K562 (cell line): Measurements from ENCODE around the gene C15orf62. TPM values are rescaled to one million over a fixed set of nuclear protein-coding genes. Genes with fewer than 3 reads are reported as not detected.

Experiments
- ATAC-seq: fragments of 200-7000 bp; cut with Tn5 transposase; 3 replicates; pipeline ENCODE4 v1.9.1; 2020; ENCODE audit warnings: moderate library complexity
- BruUV-seq: library from RNA; stranded (reverse); fragments of 400-500 nt; replicated peaks from 2 replicates; lab custom pipeline; 2021; lab: Mats Ljungman, UMichigan
- CTCF ChIA-PET: fragments of 300-600 bp; formaldehyde crosslinking; extraction: SDS; loops from one replicate; lab custom pipeline; 2021; ENCODE audit warnings: low intra/inter-chr PET ratio; lab: Yijun Ruan, JAX
- POLR2A ChIA-PET: fragments of 300-600, 350-650 bp; sonication (Branson Sonifier 250); formaldehyde crosslinking; extraction: SDS; loops from one replicate; lab custom pipeline; 2021; ENCODE audit warnings: antibody characterized with exemption, inconsistent platforms; lab: Yijun Ruan, JAX
- DNase-seq, 4 experiments: peaks; one replicate each; pipeline versions ENCODE4 v3.0.0 to v3.0.0-alpha.2; 2011 to 2018; ENCODE audit warnings: low spot score in 3 of 4, mixed read lengths in 3 of 4; ENCODE audit errors: extremely low read depth in 1 of 4
- FAIRE-seq: peaks from 2 replicates; lab custom pipeline; 2011; peaks lifted over from hg19 to GRCh38; lab: Jason Lieb, UNC
- H2AFZ ChIP-seq: 2 replicates; pipeline ENCODE4 v1.6.0; 2011; ENCODE audit warnings: low read depth, low read length, control low read depth, inconsistent platforms
- H3K27ac ChIP-seq: fragments of 200-600 bp; 3 replicates; pipeline ENCODE4 v1.8.0; 2011; ENCODE audit warnings: low read depth, mild to moderate bottlenecking, control low read depth, inconsistent platforms, low read length, moderate library complexity, mixed read lengths; ENCODE audit errors: extremely low read depth
- H3K27me3 ChIP-seq, 2 experiments: fragments of 300-600 bp in 1 of 2; 2 replicates in 1 of 2; 3 replicates in 1 of 2; pipeline versions ENCODE4 v1.6.0 to v1.8.0; 2011; ENCODE audit warnings: inconsistent platforms in 2 of 2, low read length in 2 of 2, mild to moderate bottlenecking in 1 of 2, mixed read lengths in 1 of 2, moderate library complexity in 1 of 2; ENCODE audit not compliant: control insufficient read depth in 2 of 2, insufficient read depth in 2 of 2
- H3K36me3 ChIP-seq: fragments of 300-600 bp; 3 replicates; pipeline ENCODE4 v1.8.0; 2011; ENCODE audit warnings: mild to moderate bottlenecking, low read length, inconsistent platforms; ENCODE audit not compliant: control insufficient read depth, insufficient read depth
- H3K4me1 ChIP-seq, 2 experiments: fragments of 200-600 bp in 1 of 2; replicated peaks in 1 of 2; 2 replicates in 1 of 2; 3 replicates in 1 of 2; pipeline versions ENCODE4 v1.5.1 to v1.8.0; 2011; ENCODE audit warnings: inconsistent platforms in 2 of 2, low read length in 2 of 2, mild to moderate bottlenecking in 1 of 2, mixed read lengths in 1 of 2, moderate library complexity in 1 of 2; ENCODE audit not compliant: control insufficient read depth in 2 of 2, insufficient read depth in 2 of 2
- H3K4me2 ChIP-seq: 2 replicates; pipeline ENCODE4 v1.6.1; 2011; ENCODE audit warnings: low read length, control low read depth, inconsistent platforms, mixed read lengths; ENCODE audit not compliant: insufficient read depth
- H3K4me3 ChIP-seq: fragments of 200-600 bp; sonication (generic), shearing (Covaris generic); 2 replicates; pipeline ENCODE4 v1.5.1; 2016; ENCODE audit warnings: control low read depth, inconsistent platforms
- H3K79me2 ChIP-seq: fragments of 200-600 bp; 3 replicates; pipeline ENCODE4 v1.8.0; 2011; ENCODE audit warnings: low read length, inconsistent platforms; ENCODE audit not compliant: control insufficient read depth, insufficient read depth
- H3K9ac ChIP-seq, 2 experiments: 2 replicates each; pipeline versions ENCODE4 v1.6.0 to v1.6.1; 2011; ENCODE audit warnings: low read depth in 2 of 2, low read length in 2 of 2, control low read depth in 1 of 2, inconsistent platforms in 1 of 2, mild to moderate bottlenecking in 1 of 2, mixed read lengths in 1 of 2; ENCODE audit not compliant: insufficient read depth in 1 of 2
- H3K9me1 ChIP-seq: one replicate; pipeline ENCODE4 v1.6.0; 2011; ENCODE audit warnings: inconsistent platforms, mild to moderate bottlenecking, low read length, moderate library complexity; ENCODE audit not compliant: control insufficient read depth, insufficient read depth
- H3K9me3 ChIP-seq: replicated peaks from 2 replicates; pipeline ENCODE4 v1.5.1; 2011; ENCODE audit warnings: low read depth, low read length, inconsistent platforms; ENCODE audit not compliant: control insufficient read depth, insufficient read depth
- H4K20me1 ChIP-seq: replicated peaks from 2 replicates; pipeline ENCODE4 v1.6.1; 2011; ENCODE audit warnings: low read length, inconsistent platforms, mixed read lengths; ENCODE audit not compliant: control insufficient read depth, insufficient read depth
- C11orf30 ChIP-seq: fragments of 450-650 bp; IDR thresholded peaks from 2 replicates; pipeline ENCODE4 v1.6.1; 2016; ENCODE audit warnings: low read depth, mild to moderate bottlenecking
- CBX8 ChIP-seq: fragments of 200-600 bp; sonication (generic); IDR thresholded peaks from 2 replicates; pipeline ENCODE4 v1.6.1; 2012; ENCODE audit warnings: borderline replicate concordance, mixed run types, low read depth, mild to moderate bottlenecking, moderate library complexity, mixed read lengths, low read length, control low read depth, inconsistent platforms; ENCODE audit not compliant: poor library complexity, severe bottlenecking; ENCODE audit errors: extremely low read depth
- SRSF1 ChIP-seq: fragments of 200-400 bp; formaldehyde crosslinking; IDR thresholded peaks from 2 replicates; pipeline ENCODE4 v1.6.1; 2017; ENCODE audit warnings: mild to moderate bottlenecking, low read depth, low read length, moderate library complexity
- WGBS: fragments of 100-300 bp; shearing (Covaris generic); methylation state at CpG from one replicate; pipeline ENCODE4 v1.1.6; 2016; ENCODE audit warnings: low coverage, mixed read lengths; ENCODE audit not compliant: insufficient coverage; ENCODE audit errors: missing lambda C conversion rate; 5-methylcytosine and 5-hydroxymethylcytosine counted together
- in situ Hi-C: fragments of 300-500 bp; cut with MboI; formaldehyde crosslinking; loops from 4 replicates; pipeline ENCODE4 v1.15.0; 2018; ENCODE audit warnings: inconsistent platforms, mixed read lengths
- intact Hi-C: fragments of 100-400 bp; cut with micrococcal nuclease; formaldehyde crosslinking; loops from 2 replicates; pipeline ENCODE4 v1.14.2; 2022
- polyA plus RNA-seq, 8 experiments: library from polyadenylated mRNA; depleted of rRNA in 4 of 8; stranded (reverse) in 5 of 8; unstranded in 3 of 8; fragments of >200 nt; fragmentation: Nextera tagmentation in 2 of 8; fragmentation: Illumina TruSeq in 1 of 8; extraction: Ambion mirVana in 2 of 8; extraction: Trizol in 1 of 8; gene quantifications; 2 replicates each; pipeline versions ENCODE4 v1.2.1 to v1.2.3, GENCODE V29; 2011 to 2014; ENCODE audit warnings: inconsistent platforms in 1 of 8, missing spikeins in 1 of 8
- small RNA-seq: library from RNA; depleted of rRNA; stranded (forward); fragments of <200 nt; gene quantifications from one replicate; pipeline ENCODE3, GENCODE V24; 2014
- total RNA-seq, 7 experiments: library from RNA; depleted of rRNA in 6 of 7; stranded (reverse); fragments of >200 nt in 6 of 7; fragmentation: Illumina TruSeq in 2 of 7; extraction: Trizol in 2 of 7; gene quantifications; 2 replicates each; pipeline versions ENCODE4 v1.2.1 to v1.2.3, GENCODE V29; 2011 to 2021; ENCODE audit warnings: low replicate concordance in 1 of 7
- TF ChIP-seq, protein P1 (sequence below): fragments of 450-650 bp; IDR thresholded peaks from 2 replicates; pipeline ENCODE4 v1.6.1; 2018; ENCODE audit not compliant: partially characterized antibody
- TF ChIP-seq, protein P2 (sequence below): sonication (generic); formaldehyde crosslinking; IDR thresholded peaks from 2 replicates; pipeline ENCODE4 v1.8.0; 2022; ENCODE audit warnings: mild to moderate bottlenecking, missing genetic modification reagents, borderline replicate concordance

The C15orf62 gene
- total and polyA plus RNA-seq, 9 of the 15 experiments (the other 6 are each of a cell fraction or from before 2014, with no cell fraction given) = 0.01 to 0.76 (median 0.30) TPM; not detected in 1

DNA sequence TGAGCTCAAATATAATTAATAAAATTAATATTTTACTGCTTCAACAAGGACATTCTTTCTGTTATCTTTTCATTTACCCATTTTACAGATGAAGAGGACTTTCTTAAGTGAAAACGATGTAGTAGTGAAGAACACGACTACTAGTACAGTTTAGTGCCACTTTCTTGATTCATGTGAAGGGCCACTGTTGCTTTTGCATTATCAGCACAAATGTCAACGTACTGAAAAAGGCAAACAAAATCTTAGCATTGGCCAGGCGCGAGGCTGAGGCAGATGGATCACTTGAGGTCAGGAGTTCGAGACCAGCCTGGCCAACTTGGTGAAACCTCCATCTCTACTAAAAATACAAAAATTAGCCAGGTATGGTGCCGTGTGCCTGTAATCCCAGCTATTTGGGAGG is 49.3 kb downstream of the C15orf62 start (continued):
- TF ChIP-seq C11orf30 = peak; percentile 86

DNA sequence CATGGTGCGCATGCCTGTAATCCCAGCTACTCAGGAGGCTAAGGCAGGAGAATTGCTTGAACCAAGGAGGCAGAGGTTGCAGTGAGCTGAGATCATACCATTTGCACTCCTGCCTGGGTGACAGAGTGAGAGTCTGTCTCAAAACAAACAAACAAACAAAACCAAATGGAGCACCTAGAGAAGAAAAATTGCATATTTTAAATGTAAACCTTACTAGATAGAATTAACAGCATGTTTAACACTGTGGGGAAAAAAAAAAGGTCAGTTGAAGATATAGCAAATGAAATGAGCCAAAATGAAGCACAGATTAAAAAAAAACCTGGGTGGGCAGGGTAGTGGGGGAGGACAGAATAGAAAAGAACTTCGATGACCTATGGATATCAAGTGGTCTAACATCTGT is 51.4 kb downstream of the C15orf62 start:
- no peak overlapping the region for H3K9ac ChIP-seq
- intact Hi-C loops = no loop called here
- H3K27me3 ChIP-seq = no peaks in the 10 kb centered on the region
- FAIRE-seq = no peak
- POLR2A ChIA-PET = no interaction called here
- no peak overlapping the region for H2AFZ ChIP-seq
- H3K4me3 ChIP-seq = no peak overlapping the region
- TF ChIP-seq CBX8 (no peak), SRSF1 (no peak)
- TF ChIP-seq, protein P1, sequence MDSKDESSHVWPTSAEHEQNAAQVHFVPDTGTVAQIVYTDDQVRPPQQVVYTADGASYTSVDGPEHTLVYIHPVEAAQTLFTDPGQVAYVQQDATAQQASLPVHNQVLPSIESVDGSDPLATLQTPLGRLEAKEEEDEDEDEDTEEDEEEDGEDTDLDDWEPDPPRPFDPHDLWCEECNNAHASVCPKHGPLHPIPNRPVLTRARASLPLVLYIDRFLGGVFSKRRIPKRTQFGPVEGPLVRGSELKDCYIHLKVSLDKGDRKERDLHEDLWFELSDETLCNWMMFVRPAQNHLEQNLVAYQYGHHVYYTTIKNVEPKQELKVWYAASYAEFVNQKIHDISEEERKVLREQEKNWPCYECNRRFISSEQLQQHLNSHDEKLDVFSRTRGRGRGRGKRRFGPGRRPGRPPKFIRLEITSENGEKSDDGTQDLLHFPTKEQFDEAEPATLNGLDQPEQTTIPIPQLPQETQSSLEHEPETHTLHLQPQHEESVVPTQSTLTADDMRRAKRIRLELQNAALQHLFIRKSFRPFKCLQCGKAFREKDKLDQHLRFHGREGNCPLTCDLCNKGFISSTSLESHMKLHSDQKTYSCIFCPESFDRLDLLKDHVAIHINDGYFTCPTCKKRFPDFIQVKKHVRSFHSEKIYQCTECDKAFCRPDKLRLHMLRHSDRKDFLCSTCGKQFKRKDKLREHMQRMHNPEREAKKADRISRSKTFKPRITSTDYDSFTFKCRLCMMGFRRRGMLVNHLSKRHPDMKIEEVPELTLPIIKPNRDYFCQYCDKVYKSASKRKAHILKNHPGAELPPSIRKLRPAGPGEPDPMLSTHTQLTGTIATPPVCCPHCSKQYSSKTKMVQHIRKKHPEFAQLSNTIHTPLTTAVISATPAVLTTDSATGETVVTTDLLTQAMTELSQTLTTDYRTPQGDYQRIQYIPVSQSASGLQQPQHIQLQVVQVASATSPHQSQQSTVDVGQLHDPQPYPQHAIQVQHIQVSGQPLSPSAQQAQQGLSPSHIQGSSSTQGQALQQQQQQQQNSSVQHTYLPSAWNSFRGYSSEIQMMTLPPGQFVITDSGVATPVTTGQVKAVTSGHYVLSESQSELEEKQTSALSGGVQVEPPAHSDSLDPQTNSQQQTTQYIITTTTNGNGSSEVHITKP = peak; percentile 87
- TF ChIP-seq, protein P2, sequence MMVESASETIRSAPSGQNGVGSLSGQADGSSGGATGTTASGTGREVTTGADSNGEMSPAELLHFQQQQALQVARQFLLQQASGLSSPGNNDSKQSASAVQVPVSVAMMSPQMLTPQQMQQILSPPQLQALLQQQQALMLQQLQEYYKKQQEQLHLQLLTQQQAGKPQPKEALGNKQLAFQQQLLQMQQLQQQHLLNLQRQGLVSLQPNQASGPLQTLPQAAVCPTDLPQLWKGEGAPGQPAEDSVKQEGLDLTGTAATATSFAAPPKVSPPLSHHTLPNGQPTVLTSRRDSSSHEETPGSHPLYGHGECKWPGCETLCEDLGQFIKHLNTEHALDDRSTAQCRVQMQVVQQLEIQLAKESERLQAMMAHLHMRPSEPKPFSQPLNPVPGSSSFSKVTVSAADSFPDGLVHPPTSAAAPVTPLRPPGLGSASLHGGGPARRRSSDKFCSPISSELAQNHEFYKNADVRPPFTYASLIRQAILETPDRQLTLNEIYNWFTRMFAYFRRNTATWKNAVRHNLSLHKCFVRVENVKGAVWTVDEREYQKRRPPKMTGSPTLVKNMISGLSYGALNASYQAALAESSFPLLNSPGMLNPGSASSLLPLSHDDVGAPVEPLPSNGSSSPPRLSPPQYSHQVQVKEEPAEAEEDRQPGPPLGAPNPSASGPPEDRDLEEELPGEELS (CRISPR knock-in tag) = no peak
- no peaks in the 10 kb centered on the region for H3K36me3 ChIP-seq
- H3K4me1 ChIP-seq = peaks cover under 1 to 11% of the 10 kb centered on the region in 2 experiments; a peak in 4 of 5 replicates
- H4K20me1 ChIP-seq = peaks cover 4% of the 10 kb centered on the region
- CTCF ChIA-PET = no interaction called here
- 52% methylated on average over 2 of the region's 2 CpGs for WGBS
- BruUV-seq = no TSS peak
- DNase-seq = no peak
- H3K4me2 ChIP-seq = no peak overlapping the region
- H3K9me1 ChIP-seq = no peaks in the 10 kb centered on the region
- ATAC-seq = no peak
- in situ Hi-C loops = no loop called here
- no peak overlapping the region for H3K27ac ChIP-seq
- no peaks in the 10 kb centered on the region for H3K9me3 ChIP-seq
- H3K79me2 ChIP-seq = no peaks in the 10 kb centered on the region

Small RNA genes within 50 kb of the gene (small RNA-seq; reads per million reads assigned to genes)
- gene SUMO2P15 = not detected

Other genes with a start within 250 kb of the C15orf62 start
Only the 7 nearest of the 14 such genes appear.
- gene RAD51, start 74.8 kb upstream of the C15orf62 start, total RNA-seq (2014; rRNA removed) = 34.6 and 41.9 TPM in 2 replicates
- gene RAD51, start 74.8 kb upstream of the C15orf62 start, total RNA-seq (2014; rRNA removed; fragmentation: Illumina TruSeq; extraction: Trizol) = 29.8 and 35.7 TPM in 2 replicates
- 25.4 and 26.8 TPM in 2 replicates for gene RAD51, start 74.8 kb upstream of the C15orf62 start, total RNA-seq (2015; rRNA removed; fragmentation: Illumina TruSeq; extraction: Trizol)
- gene RAD51, start 74.8 kb upstream of the C15orf62 start, total RNA-seq (2021) = 55.3 and 63.8 TPM in 2 replicates
- gene RAD51, start 74.8 kb upstream of the C15orf62 start, polyA plus RNA-seq (2011; rRNA removed) = 40.7 and 49.7 TPM in 2 replicates
- gene RAD51, start 74.8 kb upstream of the C15orf62 start, polyA plus RNA-seq (2014; fragmentation: Illumina TruSeq; extraction: Trizol) = 48.5 and 52.3 TPM in 2 replicates
- 10 to 100 TPM; 16.0 to 16.6 TPM for gene RAD51, start 74.8 kb upstream of the C15orf62 start, polyA plus RNA-seq (2014; fragmentation: Nextera tagmentation; extraction: Ambion mirVana)
- gene RAD51, start 74.8 kb upstream of the C15orf62 start, polyA plus RNA-seq (2014; rRNA removed) = 44.8 and 46.7 TPM in 2 replicates
- 25.9 and 33.8 TPM in 2 replicates for gene RMDN3, start 14.7 kb upstream of the C15orf62 start, total RNA-seq (2014; rRNA removed)
- gene RMDN3, start 14.7 kb upstream of the C15orf62 start, total RNA-seq (2014; rRNA removed; fragmentation: Illumina TruSeq; extraction: Trizol) = 23.5 and 24.9 TPM in 2 replicates
- gene RMDN3, start 14.7 kb upstream of the C15orf62 start, total RNA-seq (2015; rRNA removed; fragmentation: Illumina TruSeq; extraction: Trizol) = 25.4 and 26.4 TPM in 2 replicates
- 38.2 and 39.4 TPM in 2 replicates for gene RMDN3, start 14.7 kb upstream of the C15orf62 start, total RNA-seq (2021)
- 28.9 and 32.7 TPM in 2 replicates for gene RMDN3, start 14.7 kb upstream of the C15orf62 start, polyA plus RNA-seq (2011; rRNA removed)
- 31.4 and 33.3 TPM in 2 replicates for gene RMDN3, start 14.7 kb upstream of the C15orf62 start, polyA plus RNA-seq (2014; fragmentation: Illumina TruSeq; extraction: Trizol)
- gene RMDN3, start 14.7 kb upstream of the C15orf62 start, polyA plus RNA-seq (2014; fragmentation: Nextera tagmentation; extraction: Ambion mirVana) = 1 to 10 TPM; 8.1 to 8.9 TPM
- gene RMDN3, start 14.7 kb upstream of the C15orf62 start, polyA plus RNA-seq (2014; rRNA removed) = 35.7 and 36.4 TPM in 2 replicates
- 81.2 and 83.5 TPM in 2 replicates for gene GCHFR, start 5.9 kb upstream of the C15orf62 start, total RNA-seq (2014; rRNA removed)
- 5.3 and 8.7 TPM in 2 replicates for gene GCHFR, start 5.9 kb upstream of the C15orf62 start, total RNA-seq (2014; rRNA removed; fragmentation: Illumina TruSeq; extraction: Trizol)
- gene GCHFR, start 5.9 kb upstream of the C15orf62 start, total RNA-seq (2015; rRNA removed; fragmentation: Illumina TruSeq; extraction: Trizol) = 28.2 and 30.0 TPM in 2 replicates
- 31.9 and 37.3 TPM in 2 replicates for gene GCHFR, start 5.9 kb upstream of the C15orf62 start, total RNA-seq (2021)
- gene GCHFR, start 5.9 kb upstream of the C15orf62 start, polyA plus RNA-seq (2011; rRNA removed) = 20.8 and 33.6 TPM in 2 replicates
- gene GCHFR, start 5.9 kb upstream of the C15orf62 start, polyA plus RNA-seq (2014; fragmentation: Illumina TruSeq; extraction: Trizol) = 16.0 and 25.7 TPM in 2 replicates
- gene GCHFR, start 5.9 kb upstream of the C15orf62 start, polyA plus RNA-seq (2014; fragmentation: Nextera tagmentation; extraction: Ambion mirVana) = 10 to 100 TPM; 10.1 to 18.2 TPM
- gene GCHFR, start 5.9 kb upstream of the C15orf62 start, polyA plus RNA-seq (2014; rRNA removed) = 55.2 and 75.1 TPM in 2 replicates
- 13.1 and 20.8 TPM in 2 replicates for gene ZFYVE19, start 37.1 kb downstream of the C15orf62 start, total RNA-seq (2014; rRNA removed)
- gene ZFYVE19, start 37.1 kb downstream of the C15orf62 start, total RNA-seq (2014; rRNA removed; fragmentation: Illumina TruSeq; extraction: Trizol) = 7.9 and 13.1 TPM in 2 replicates
- 20.7 and 22.5 TPM in 2 replicates for gene ZFYVE19, start 37.1 kb downstream of the C15orf62 start, total RNA-seq (2015; rRNA removed; fragmentation: Illumina TruSeq; extraction: Trizol)
- gene ZFYVE19, start 37.1 kb downstream of the C15orf62 start, total RNA-seq (2021) = 18.2 and 19.9 TPM in 2 replicates
- 27.1 and 35.2 TPM in 2 replicates for gene ZFYVE19, start 37.1 kb downstream of the C15orf62 start, polyA plus RNA-seq (2011; rRNA removed)
- gene ZFYVE19, start 37.1 kb downstream of the C15orf62 start, polyA plus RNA-seq (2014; fragmentation: Illumina TruSeq; extraction: Trizol) = 30.0 and 36.8 TPM in 2 replicates
- 1 to 10 TPM; 1.5 to 3.6 TPM for gene ZFYVE19, start 37.1 kb downstream of the C15orf62 start, polyA plus RNA-seq (2014; fragmentation: Nextera tagmentation; extraction: Ambion mirVana)
- 23.4 and 23.5 TPM in 2 replicates for gene ZFYVE19, start 37.1 kb downstream of the C15orf62 start, polyA plus RNA-seq (2014; rRNA removed)
- gene DNAJC17, start 37.5 kb downstream of the C15orf62 start, total RNA-seq (2014; rRNA removed) = 57.9 and 60.3 TPM in 2 replicates
- gene DNAJC17, start 37.5 kb downstream of the C15orf62 start, total RNA-seq (2014; rRNA removed; fragmentation: Illumina TruSeq; extraction: Trizol) = 39.5 and 44.2 TPM in 2 replicates
- 58.4 and 61.5 TPM in 2 replicates for gene DNAJC17, start 37.5 kb downstream of the C15orf62 start, total RNA-seq (2015; rRNA removed; fragmentation: Illumina TruSeq; extraction: Trizol)
- 31.2 and 41.0 TPM in 2 replicates for gene DNAJC17, start 37.5 kb downstream of the C15orf62 start, total RNA-seq (2021)
- gene DNAJC17, start 37.5 kb downstream of the C15orf62 start, polyA plus RNA-seq (2011; rRNA removed) = 33.8 and 37.9 TPM in 2 replicates
- gene DNAJC17, start 37.5 kb downstream of the C15orf62 start, polyA plus RNA-seq (2014; fragmentation: Illumina TruSeq; extraction: Trizol) = 51.3 and 68.6 TPM in 2 replicates
- 1 to 10 TPM; 2.4 to 9.1 TPM for gene DNAJC17, start 37.5 kb downstream of the C15orf62 start, polyA plus RNA-seq (2014; fragmentation: Nextera tagmentation; extraction: Ambion mirVana)
- 66.6 and 79.4 TPM in 2 replicates for gene DNAJC17, start 37.5 kb downstream of the C15orf62 start, polyA plus RNA-seq (2014; rRNA removed)
- gene PPP1R14D, start 58.7 kb downstream of the C15orf62 start, total RNA-seq (2014; rRNA removed) = not detected in 2 replicates
- not detected in 2 replicates for gene PPP1R14D, start 58.7 kb downstream of the C15orf62 start, total RNA-seq (2014; rRNA removed; fragmentation: Illumina TruSeq; extraction: Trizol)
- not detected in 2 replicates for gene PPP1R14D, start 58.7 kb downstream of the C15orf62 start, total RNA-seq (2015; rRNA removed; fragmentation: Illumina TruSeq; extraction: Trizol)
- gene PPP1R14D, start 58.7 kb downstream of the C15orf62 start, total RNA-seq (2021) = not detected in 2 replicates
- gene PPP1R14D, start 58.7 kb downstream of the C15orf62 start, polyA plus RNA-seq (2011; rRNA removed) = 0.11 TPM in 1 of 2 replicates, not detected in the other
- gene PPP1R14D, start 58.7 kb downstream of the C15orf62 start, polyA plus RNA-seq (2014; fragmentation: Illumina TruSeq; extraction: Trizol) = not detected in 2 replicates
- gene PPP1R14D, start 58.7 kb downstream of the C15orf62 start, polyA plus RNA-seq (2014; fragmentation: Nextera tagmentation; extraction: Ambion mirVana) = under 1 TPM; 0.11 to 0.18 TPM
- gene PPP1R14D, start 58.7 kb downstream of the C15orf62 start, polyA plus RNA-seq (2014; rRNA removed) = not detected in 2 replicates
- 1.5 and 2.1 TPM in 2 replicates for gene SPINT1, start 74.1 kb downstream of the C15orf62 start, total RNA-seq (2014; rRNA removed)
- gene SPINT1, start 74.1 kb downstream of the C15orf62 start, total RNA-seq (2014; rRNA removed; fragmentation: Illumina TruSeq; extraction: Trizol) = 1.1 and 1.8 TPM in 2 replicates
- gene SPINT1, start 74.1 kb downstream of the C15orf62 start, total RNA-seq (2015; rRNA removed; fragmentation: Illumina TruSeq; extraction: Trizol) = 0.94 and 0.98 TPM in 2 replicates
- 3.2 and 4.5 TPM in 2 replicates for gene SPINT1, start 74.1 kb downstream of the C15orf62 start, total RNA-seq (2021)
- 2.8 and 5.6 TPM in 2 replicates for gene SPINT1, start 74.1 kb downstream of the C15orf62 start, polyA plus RNA-seq (2011; rRNA removed)
- gene SPINT1, start 74.1 kb downstream of the C15orf62 start, polyA plus RNA-seq (2014; fragmentation: Illumina TruSeq; extraction: Trizol) = 3.9 and 4.5 TPM in 2 replicates
- gene SPINT1, start 74.1 kb downstream of the C15orf62 start, polyA plus RNA-seq (2014; fragmentation: Nextera tagmentation; extraction: Ambion mirVana) = under 1 TPM; 0.78 to 0.80 TPM
- 2.3 and 3.3 TPM in 2 replicates for gene SPINT1, start 74.1 kb downstream of the C15orf62 start, polyA plus RNA-seq (2014; rRNA removed)